Choroid plexus epithelial cell (primary cell): Measurements from ENCODE around the gene TUBG1.
"Not testable (repeated sequence)": the region's sequence is repeated elsewhere in the genome, so short reads cannot be mapped to it uniquely, and the experiment has no call there.

ENCODE experiments used
- DNase-seq: peaks from one replicate; pipeline ENCODE4 v3.0.0-alpha.2; 2010; ENCODE audit warnings: low read depth
- H3K4me3 ChIP-seq: 2 replicates; pipeline ENCODE4 v1.5.1; 2011; ENCODE audit warnings: low read depth, mild to moderate bottlenecking, control low read depth, low read length, moderate library complexity
- TF ChIP-seq, protein P1 (sequence below): conservative IDR thresholded peaks from 2 replicates; pipeline ENCODE4 v1.5.1; 2011; ENCODE audit warnings: low read depth, mild to moderate bottlenecking, control low read depth, inconsistent platforms, low read length, moderate library complexity

TUBG1 gene

DNA sequence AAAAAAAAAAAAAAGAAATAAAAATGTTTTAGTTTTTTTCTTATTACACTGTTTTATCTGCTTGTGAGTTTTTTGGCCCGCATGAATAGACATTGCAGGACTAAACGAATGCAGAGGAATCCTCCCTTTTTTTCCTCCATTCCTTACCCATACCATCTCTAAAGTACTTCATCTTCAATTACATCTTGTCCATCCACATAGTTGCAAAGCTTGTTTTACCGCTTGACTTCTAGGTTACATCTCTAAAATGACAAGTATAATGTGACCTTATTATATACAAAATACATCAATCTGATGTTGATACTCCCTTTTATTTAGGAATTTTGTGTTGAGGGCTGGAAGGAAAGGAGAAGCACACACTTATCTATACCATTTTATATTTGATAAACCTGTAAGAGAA is 13.1 kb upstream of the TUBG1 start:
- TF ChIP-seq, protein P1, sequence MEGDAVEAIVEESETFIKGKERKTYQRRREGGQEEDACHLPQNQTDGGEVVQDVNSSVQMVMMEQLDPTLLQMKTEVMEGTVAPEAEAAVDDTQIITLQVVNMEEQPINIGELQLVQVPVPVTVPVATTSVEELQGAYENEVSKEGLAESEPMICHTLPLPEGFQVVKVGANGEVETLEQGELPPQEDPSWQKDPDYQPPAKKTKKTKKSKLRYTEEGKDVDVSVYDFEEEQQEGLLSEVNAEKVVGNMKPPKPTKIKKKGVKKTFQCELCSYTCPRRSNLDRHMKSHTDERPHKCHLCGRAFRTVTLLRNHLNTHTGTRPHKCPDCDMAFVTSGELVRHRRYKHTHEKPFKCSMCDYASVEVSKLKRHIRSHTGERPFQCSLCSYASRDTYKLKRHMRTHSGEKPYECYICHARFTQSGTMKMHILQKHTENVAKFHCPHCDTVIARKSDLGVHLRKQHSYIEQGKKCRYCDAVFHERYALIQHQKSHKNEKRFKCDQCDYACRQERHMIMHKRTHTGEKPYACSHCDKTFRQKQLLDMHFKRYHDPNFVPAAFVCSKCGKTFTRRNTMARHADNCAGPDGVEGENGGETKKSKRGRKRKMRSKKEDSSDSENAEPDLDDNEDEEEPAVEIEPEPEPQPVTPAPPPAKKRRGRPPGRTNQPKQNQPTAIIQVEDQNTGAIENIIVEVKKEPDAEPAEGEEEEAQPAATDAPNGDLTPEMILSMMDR: no peak
- no peak for DNase-seq
- H3K4me3 ChIP-seq: no peak overlapping the region

DNA sequence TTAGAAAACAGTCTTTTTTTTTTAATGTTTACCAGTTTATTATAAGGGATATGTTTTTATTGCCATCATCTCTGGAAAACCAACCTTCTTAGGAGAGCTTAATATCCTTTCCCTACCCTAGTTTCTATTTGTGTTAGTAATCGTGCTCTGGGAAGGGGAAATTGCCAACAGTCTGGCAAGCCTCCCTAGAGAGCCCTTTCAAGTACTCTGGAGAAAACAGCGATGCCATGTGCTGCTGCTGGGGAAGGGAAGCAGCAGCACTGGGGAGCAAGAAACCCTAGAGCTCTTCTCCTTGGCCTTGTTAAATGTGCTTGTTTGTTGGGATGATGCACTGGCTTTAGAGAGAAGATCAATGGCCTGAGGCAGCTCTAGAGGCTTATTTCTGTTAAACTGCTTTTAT is 10.6 kb upstream of the TUBG1 start:
- TF ChIP-seq, protein P1: no peak
- DNase-seq: no peak
- no peak overlapping the region for H3K4me3 ChIP-seq

DNA sequence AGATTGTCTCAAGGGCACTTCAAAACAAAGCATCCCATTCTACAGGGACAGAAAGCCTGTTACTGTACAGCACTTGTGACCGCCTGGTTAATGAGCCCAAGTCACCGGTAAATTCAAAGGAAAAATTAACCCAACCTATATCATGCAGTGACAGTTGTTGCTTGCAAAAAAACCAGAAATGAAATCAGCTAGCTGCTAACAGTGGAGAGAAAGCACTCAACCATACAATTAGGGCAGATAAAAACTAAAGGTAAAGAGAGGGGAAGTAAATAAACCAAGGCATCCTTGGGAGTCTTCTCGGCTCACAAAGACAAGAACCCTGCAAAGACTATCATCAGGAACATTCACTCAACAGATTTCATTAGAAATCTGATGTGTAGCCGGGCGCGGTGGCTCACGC is 6.2 kb upstream of the TUBG1 start:
- DNase-seq: no peak
- H3K4me3 ChIP-seq: no peak overlapping the region
- TF ChIP-seq, protein P1: no peak

DNA sequence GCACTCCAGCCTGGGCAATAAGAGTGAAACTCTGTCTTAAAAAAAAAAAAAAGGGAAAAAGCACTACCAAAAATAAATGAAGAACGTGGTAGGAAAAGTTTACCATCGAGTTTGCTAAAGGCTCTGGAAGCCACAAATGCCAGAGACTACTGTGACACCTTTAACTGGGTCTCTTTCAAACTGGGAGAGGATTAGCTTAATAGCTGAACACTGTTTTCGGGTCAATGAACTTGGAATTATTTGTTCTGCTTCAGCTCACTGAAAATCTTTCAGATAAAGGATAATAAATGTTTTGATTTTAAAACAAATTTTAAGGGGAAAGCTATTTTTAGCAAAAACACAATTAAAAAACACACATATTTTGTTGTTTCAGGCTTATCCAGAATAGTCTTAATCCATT is 1.7 kb upstream of the TUBG1 start:
- no peak for DNase-seq
- H3K4me3 ChIP-seq: peak overlapping the region; percentile 96
- TF ChIP-seq, protein P1: no peak

DNA sequence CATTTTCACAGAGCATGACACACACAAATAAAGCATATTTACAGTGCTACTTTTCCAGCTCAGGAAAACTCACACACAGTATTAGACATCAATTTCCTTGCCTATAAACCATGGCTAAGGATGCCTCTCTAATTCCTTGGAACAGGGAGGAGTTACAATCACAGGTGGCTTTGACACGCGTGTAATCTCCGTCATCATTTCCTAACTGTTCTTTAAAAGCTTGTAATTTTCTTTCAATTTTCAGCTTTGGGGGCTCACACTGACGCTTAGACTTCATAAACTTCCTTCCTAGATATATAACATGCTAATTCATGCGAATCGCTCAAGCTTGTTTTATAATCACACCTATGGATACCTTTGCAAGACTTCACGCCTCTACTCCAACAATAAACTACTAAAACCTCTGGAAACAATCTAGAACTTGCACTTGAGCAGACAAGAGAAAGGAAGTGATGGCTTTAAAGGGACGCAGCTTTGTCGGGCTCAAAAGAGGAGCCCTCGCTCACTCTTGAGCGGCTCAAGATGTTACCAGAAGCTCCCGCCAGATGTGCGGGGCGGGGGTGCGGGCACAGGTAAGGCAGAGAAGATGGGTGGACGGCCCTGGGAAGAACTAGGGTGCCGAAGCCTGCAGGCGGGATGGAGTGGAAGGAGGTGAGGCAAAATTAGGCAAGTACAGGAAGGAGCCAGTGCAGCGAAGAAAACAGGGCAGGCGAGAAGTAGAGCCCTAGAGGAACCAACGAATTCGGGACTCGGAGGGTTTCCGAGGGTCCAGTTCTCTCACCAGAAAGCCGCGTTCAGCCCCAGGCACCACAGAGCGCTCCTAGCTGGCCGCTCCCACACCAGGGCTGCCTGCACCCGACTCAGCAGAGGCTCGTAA is 940 bp upstream of the TUBG1 start:
- TF ChIP-seq, protein P1: no peak
- DNase-seq: peak; percentile 23
- peak overlapping the region; percentile 96 for H3K4me3 ChIP-seq

DNA sequence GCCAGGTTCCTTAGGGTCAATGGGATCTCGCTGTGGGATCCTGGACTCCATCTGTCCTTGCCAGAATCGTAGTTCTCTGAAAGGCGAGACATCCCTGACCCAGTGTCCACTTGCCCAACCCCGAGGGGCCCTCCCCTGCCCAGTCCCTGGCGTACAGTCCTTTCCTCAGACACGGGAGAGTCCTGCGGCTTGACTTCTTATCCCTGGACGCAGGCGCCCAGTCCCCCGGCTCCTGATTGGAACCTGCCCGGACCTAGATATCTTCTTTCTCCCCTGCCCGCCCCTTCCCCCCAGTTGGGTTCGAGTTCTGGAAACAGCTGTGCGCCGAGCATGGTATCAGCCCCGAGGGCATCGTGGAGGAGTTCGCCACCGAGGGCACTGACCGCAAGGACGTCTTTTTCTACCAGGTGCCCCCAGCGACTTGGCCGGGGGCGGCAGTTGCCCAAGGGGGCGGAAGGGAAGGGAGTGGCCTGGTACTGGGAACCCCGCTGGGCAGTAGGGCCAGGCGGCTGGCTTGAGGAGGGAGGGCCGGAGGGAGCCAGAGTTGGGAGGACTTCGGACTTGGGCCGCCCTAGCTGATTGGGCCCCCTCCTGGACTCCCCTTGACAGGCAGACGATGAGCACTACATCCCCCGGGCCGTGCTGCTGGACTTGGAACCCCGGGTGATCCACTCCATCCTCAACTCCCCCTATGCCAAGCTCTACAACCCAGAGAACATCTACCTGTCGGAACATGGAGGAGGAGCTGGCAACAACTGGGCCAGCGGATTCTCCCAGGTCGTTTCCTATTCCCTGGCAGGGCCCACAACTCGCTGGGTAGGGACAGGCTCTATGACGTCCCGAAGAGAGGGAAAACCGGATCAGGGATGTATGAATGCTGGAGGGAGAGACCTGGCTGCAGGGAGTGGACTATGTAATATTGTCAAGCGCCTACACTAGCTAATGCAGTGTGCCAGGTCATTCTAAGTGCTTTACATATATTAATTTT is 625 bp downstream of the TUBG1 start:
- not testable (repeated sequence) for DNase-seq
- H3K4me3 ChIP-seq: peak overlapping the region; percentile 69

DNA sequence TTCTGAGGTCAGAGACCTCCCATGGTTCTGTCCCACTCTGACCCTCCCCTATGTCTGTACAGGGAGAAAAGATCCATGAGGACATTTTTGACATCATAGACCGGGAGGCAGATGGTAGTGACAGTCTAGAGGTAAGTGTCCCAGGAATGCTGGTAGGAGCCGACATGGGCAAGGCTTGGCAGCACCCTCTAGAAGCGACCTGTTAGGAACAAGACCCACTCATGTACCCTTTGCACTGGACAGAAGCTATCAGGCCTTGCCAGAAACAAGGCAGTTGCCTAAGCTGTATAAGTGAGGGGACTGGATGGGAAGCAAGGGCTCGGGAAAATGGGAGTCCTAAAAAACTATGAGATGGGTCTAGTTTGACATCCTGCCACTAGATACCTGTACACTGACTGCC is 2.5 kb downstream of the TUBG1 start:
- no peak overlapping the region for H3K4me3 ChIP-seq
- no peak for DNase-seq
- TF ChIP-seq, protein P1: no peak
